Measurements from ENCODE around the gene CD2.

CD2 gene

DNA sequence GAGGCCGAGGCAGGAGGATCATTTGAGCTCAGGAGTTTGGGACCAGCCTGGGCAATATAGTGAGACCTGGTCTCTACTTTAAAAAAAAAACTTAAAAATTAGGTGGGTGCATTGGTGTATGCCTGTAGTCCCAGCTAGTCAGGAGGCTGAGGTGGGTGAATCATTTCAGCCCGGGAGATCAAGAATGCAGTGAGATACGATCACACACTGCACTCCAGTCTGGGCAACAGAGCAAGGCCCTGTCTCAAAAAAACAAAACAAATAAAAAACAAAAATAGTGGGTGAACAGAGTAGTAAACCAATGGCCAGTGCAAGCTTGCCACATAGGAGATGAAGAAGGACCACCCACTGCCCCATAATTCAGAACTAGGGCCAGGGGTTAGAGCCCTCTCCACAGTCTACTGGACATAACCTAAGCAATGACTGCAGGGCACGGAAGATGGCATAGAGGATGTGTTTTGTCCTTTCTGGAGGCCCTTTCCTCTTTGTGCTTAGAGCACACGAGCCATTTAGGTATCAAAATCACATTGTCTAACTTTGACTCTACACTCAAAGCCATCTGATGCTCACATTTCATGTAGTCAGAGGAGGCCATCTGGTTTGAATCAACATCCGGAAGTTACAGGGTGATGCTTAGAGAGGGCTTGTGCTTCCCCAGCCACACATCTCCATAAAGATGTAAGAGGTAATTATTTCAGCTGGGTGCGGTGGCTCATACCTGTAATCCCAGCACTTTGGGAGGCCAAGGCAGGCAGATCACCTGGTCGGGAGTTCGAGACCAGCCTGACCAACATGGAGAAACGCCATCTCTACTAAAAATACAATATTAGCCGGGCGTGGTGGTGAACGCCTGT lies 12.6 kb downstream of the CD2 start:
- H2BK120ac ChIP-seq (ENCODE audit: low read depth, low read length), result no peak overlapping the region
- H2BK15ac ChIP-seq (replicated peaks; ENCODE audit: low read depth), result no peak overlapping the region
- no peak overlapping the region for H3K4ac ChIP-seq (ENCODE audit: low read depth, low read length)
- H3K56ac ChIP-seq (ENCODE audit: low read length), result no peak overlapping the region
- H3K23ac ChIP-seq (ENCODE audit: low read length), result no peak overlapping the region
- no peak overlapping the region for H3K18ac ChIP-seq (ENCODE audit: low read length)
- no peaks in the 10 kb centered on the region for H3K27me3 ChIP-seq (ENCODE audit: insufficient read depth, low read length, poor library complexity)
- H3K4me2 ChIP-seq (ENCODE audit: low read length), result no peak overlapping the region
- no peak overlapping the region for H2AK5ac ChIP-seq (ENCODE audit: low read length)
- H2BK5ac ChIP-seq (ENCODE audit: low read length), result no peak overlapping the region
- H3K4me1 ChIP-seq (ENCODE audit: control insufficient read depth, low read depth, low read length), result no peaks in the 10 kb centered on the region
- no peaks in the 10 kb centered on the region for H3K36me3 ChIP-seq (ENCODE audit: control insufficient read depth, insufficient read depth, low read length)
- no peak overlapping the region for H4K5ac ChIP-seq (ENCODE audit: low read length)
- no peaks in the 10 kb centered on the region for H3K79me1 ChIP-seq (ENCODE audit: low read length)
- no peak overlapping the region for H4K8ac ChIP-seq (ENCODE audit: low read depth, low read length)
- no peaks in the 10 kb centered on the region for H3K79me2 ChIP-seq (ENCODE audit: control insufficient read depth, insufficient read depth, low read length)
- no peak overlapping the region for H3K4me3 ChIP-seq (ENCODE audit: low read length)
- no peak overlapping the region for H3K9ac ChIP-seq (ENCODE audit: low read length)
- no CpG with 5 or more reads among the region's 13 CpGs for WGBS (ENCODE audit: extremely low coverage, insufficient coverage, low lambda C conversion rate)
- H3K27ac ChIP-seq (ENCODE audit: low read depth, low read length), result no peak overlapping the region
- no peak for DNase-seq

GRCh38 chr1:116767782-116768382 lies 13.7 kb downstream of the CD2 start:
- Histone ChIP-seq H3K56ac (ENCODE audit: low read length) (no peak overlapping the region), H3K27me3 (ENCODE audit: insufficient read depth, low read length, poor library complexity) (no peaks in the 10 kb centered on the region), H3K4me3 (ENCODE audit: low read length) (no peak overlapping the region), H3K79me2 (ENCODE audit: control insufficient read depth, insufficient read depth, low read length) (no peaks in the 10 kb centered on the region), H4K8ac (ENCODE audit: low read depth, low read length) (no peak overlapping the region), H3K4ac (ENCODE audit: low read depth, low read length) (no peak overlapping the region), H3K23ac (ENCODE audit: low read length) (no peak overlapping the region), H2BK120ac (ENCODE audit: low read depth, low read length) (no peak overlapping the region), H2AK5ac (ENCODE audit: low read length) (no peak overlapping the region), H3K27ac (ENCODE audit: low read depth, low read length) (no peak overlapping the region), H2BK15ac (replicated peaks; ENCODE audit: low read depth) (no peak overlapping the region), H3K9ac (ENCODE audit: low read length) (no peak overlapping the region), H3K4me1 (ENCODE audit: control insufficient read depth, low read depth, low read length) (no peaks in the 10 kb centered on the region), H3K18ac (ENCODE audit: low read length) (no peak overlapping the region), H3K79me1 (ENCODE audit: low read length) (no peaks in the 10 kb centered on the region), H4K5ac (ENCODE audit: low read length) (no peak overlapping the region), H3K36me3 (ENCODE audit: control insufficient read depth, insufficient read depth, low read length) (no peaks in the 10 kb centered on the region), H2BK5ac (ENCODE audit: low read length) (no peak overlapping the region), H3K4me2 (ENCODE audit: low read length) (no peak overlapping the region)
- DNase-seq, result no peak
- WGBS (ENCODE audit: extremely low coverage, insufficient coverage, low lambda C conversion rate), result no CpG with 5 or more reads among the region's 5 CpGs

DNA sequence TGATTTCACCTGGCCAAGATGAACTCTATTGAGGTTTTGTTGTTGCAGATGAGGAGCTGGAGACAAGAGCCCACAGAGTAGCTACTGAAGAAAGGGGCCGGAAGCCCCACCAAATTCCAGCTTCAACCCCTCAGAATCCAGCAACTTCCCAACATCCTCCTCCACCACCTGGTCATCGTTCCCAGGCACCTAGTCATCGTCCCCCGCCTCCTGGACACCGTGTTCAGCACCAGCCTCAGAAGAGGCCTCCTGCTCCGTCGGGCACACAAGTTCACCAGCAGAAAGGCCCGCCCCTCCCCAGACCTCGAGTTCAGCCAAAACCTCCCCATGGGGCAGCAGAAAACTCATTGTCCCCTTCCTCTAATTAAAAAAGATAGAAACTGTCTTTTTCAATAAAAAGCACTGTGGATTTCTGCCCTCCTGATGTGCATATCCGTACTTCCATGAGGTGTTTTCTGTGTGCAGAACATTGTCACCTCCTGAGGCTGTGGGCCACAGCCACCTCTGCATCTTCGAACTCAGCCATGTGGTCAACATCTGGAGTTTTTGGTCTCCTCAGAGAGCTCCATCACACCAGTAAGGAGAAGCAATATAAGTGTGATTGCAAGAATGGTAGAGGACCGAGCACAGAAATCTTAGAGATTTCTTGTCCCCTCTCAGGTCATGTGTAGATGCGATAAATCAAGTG lies 14.3 kb downstream of the CD2 start:
- Histone ChIP-seq H3K4ac (ENCODE audit: low read depth, low read length) (no peak overlapping the region), H3K27ac (ENCODE audit: low read depth, low read length) (no peak overlapping the region), H3K4me2 (ENCODE audit: low read length) (no peak overlapping the region), H3K23ac (ENCODE audit: low read length) (no peak overlapping the region), H3K27me3 (ENCODE audit: insufficient read depth, low read length, poor library complexity) (no peaks in the 10 kb centered on the region), H2BK15ac (replicated peaks; ENCODE audit: low read depth) (no peak overlapping the region), H3K18ac (ENCODE audit: low read length) (no peak overlapping the region), H2BK5ac (ENCODE audit: low read length) (no peak overlapping the region), H4K8ac (ENCODE audit: low read depth, low read length) (no peak overlapping the region), H3K79me2 (ENCODE audit: control insufficient read depth, insufficient read depth, low read length) (no peaks in the 10 kb centered on the region), H3K56ac (ENCODE audit: low read length) (no peak overlapping the region), H4K5ac (ENCODE audit: low read length) (no peak overlapping the region), H3K4me3 (ENCODE audit: low read length) (no peak overlapping the region), H3K4me1 (ENCODE audit: control insufficient read depth, low read depth, low read length) (no peaks in the 10 kb centered on the region), H3K79me1 (ENCODE audit: low read length) (no peaks in the 10 kb centered on the region), H3K36me3 (ENCODE audit: control insufficient read depth, insufficient read depth, low read length) (no peaks in the 10 kb centered on the region), H2BK120ac (ENCODE audit: low read depth, low read length) (no peak overlapping the region), H3K9ac (ENCODE audit: low read length) (no peak overlapping the region), H2AK5ac (ENCODE audit: low read length) (no peak overlapping the region)
- no CpG with 5 or more reads among the region's 13 CpGs for WGBS (ENCODE audit: extremely low coverage, insufficient coverage, low lambda C conversion rate)
- DNase-seq, result no peak

GRCh38 chr1:116769104-116769452 lies 14.8 kb downstream of the CD2 start:
- Histone ChIP-seq H4K8ac (ENCODE audit: low read depth, low read length) (no peak overlapping the region), H3K4me2 (ENCODE audit: low read length) (no peak overlapping the region), H3K27me3 (ENCODE audit: insufficient read depth, low read length, poor library complexity) (no peaks in the 10 kb centered on the region), H3K4me1 (ENCODE audit: control insufficient read depth, low read depth, low read length) (no peaks in the 10 kb centered on the region), H3K79me2 (ENCODE audit: control insufficient read depth, insufficient read depth, low read length) (no peaks in the 10 kb centered on the region), H3K79me1 (ENCODE audit: low read length) (no peaks in the 10 kb centered on the region), H2BK120ac (ENCODE audit: low read depth, low read length) (no peak overlapping the region), H3K27ac (ENCODE audit: low read depth, low read length) (no peak overlapping the region), H3K4ac (ENCODE audit: low read depth, low read length) (no peak overlapping the region), H4K5ac (ENCODE audit: low read length) (no peak overlapping the region), H3K4me3 (ENCODE audit: low read length) (no peak overlapping the region), H3K36me3 (ENCODE audit: control insufficient read depth, insufficient read depth, low read length) (no peaks in the 10 kb centered on the region), H2BK15ac (replicated peaks; ENCODE audit: low read depth) (no peak overlapping the region), H3K23ac (ENCODE audit: low read length) (peak overlapping the region; percentile 4), H2BK5ac (ENCODE audit: low read length) (no peak overlapping the region), H3K18ac (ENCODE audit: low read length) (no peak overlapping the region), H2AK5ac (ENCODE audit: low read length) (no peak overlapping the region), H3K9ac (ENCODE audit: low read length) (no peak overlapping the region), H3K56ac (ENCODE audit: low read length) (no peak overlapping the region)
- no CpG with 5 or more reads among the region's 6 CpGs for WGBS (ENCODE audit: extremely low coverage, insufficient coverage, low lambda C conversion rate)
- no peak for DNase-seq

DNA sequence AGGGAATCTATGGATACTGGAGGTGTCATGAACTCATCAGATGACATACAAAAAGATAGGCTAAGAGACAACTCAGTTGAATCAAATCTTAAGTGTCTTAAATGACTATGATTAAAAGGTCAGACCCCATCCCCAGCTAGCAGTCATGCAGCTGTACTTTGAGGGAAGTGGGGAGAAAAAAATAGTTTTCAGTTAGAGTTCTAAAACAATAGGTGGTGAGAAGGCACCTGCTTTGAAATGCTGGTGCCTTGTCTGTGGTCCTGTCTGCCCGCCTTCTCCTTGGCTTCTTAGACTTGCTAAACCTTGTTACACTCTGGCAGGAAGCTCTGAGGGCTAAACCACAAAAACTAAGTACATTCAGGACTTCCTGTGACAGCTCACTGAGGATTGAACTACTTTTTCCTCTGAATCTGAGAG lies 15.3 kb downstream of the CD2 start:
- H3K36me3 ChIP-seq (ENCODE audit: control insufficient read depth, insufficient read depth, low read length), result no peaks in the 10 kb centered on the region
- no peak overlapping the region for H2BK120ac ChIP-seq (ENCODE audit: low read depth, low read length)
- H2BK15ac ChIP-seq (replicated peaks; ENCODE audit: low read depth), result no peak overlapping the region
- DNase-seq, result no peak
- H3K9ac ChIP-seq (ENCODE audit: low read length), result no peak overlapping the region
- no peak overlapping the region for H2BK5ac ChIP-seq (ENCODE audit: low read length)
- no peak overlapping the region for H3K18ac ChIP-seq (ENCODE audit: low read length)
- no peaks in the 10 kb centered on the region for H3K79me2 ChIP-seq (ENCODE audit: control insufficient read depth, insufficient read depth, low read length)
- H3K23ac ChIP-seq (ENCODE audit: low read length), result no peak overlapping the region
- no peak overlapping the region for H3K4me3 ChIP-seq (ENCODE audit: low read length)
- no peaks in the 10 kb centered on the region for H3K4me1 ChIP-seq (ENCODE audit: control insufficient read depth, low read depth, low read length)
- no peak overlapping the region for H4K8ac ChIP-seq (ENCODE audit: low read depth, low read length)
- no peak overlapping the region for H3K4ac ChIP-seq (ENCODE audit: low read depth, low read length)
- no peak overlapping the region for H3K4me2 ChIP-seq (ENCODE audit: low read length)
- no peaks in the 10 kb centered on the region for H3K79me1 ChIP-seq (ENCODE audit: low read length)
- H3K27me3 ChIP-seq (ENCODE audit: insufficient read depth, low read length, poor library complexity), result no peaks in the 10 kb centered on the region
- no peak overlapping the region for H3K27ac ChIP-seq (ENCODE audit: low read depth, low read length)
- H3K56ac ChIP-seq (ENCODE audit: low read length), result no peak overlapping the region
- no peak overlapping the region for H4K5ac ChIP-seq (ENCODE audit: low read length)
- H2AK5ac ChIP-seq (ENCODE audit: low read length), result no peak overlapping the region
- WGBS (ENCODE audit: extremely low coverage, insufficient coverage, low lambda C conversion rate), result no CpG with 5 or more reads among the region's 1 CpG

Measured in mesendoderm (in vitro differentiated cells).